HepG2 (cell line): ENCODE results near the gene INO80E. TPM values are rescaled to one million over a fixed set of nuclear protein-coding genes. Genes with fewer than 3 reads are reported as not detected.

ENCODE experiments used
- CHD2 ChIP-seq: IDR thresholded peaks from 2 replicates; pipeline ENCODE4 v1.6.1; 2011; ENCODE audit warnings: low read depth, low read length, improper control_type of control experiment
- GABPB1 ChIP-seq: IDR thresholded peaks from 2 replicates; pipeline ENCODE4 v1.6.1; 2016; ENCODE audit warnings: mild to moderate bottlenecking, missing genetic modification reagents, moderate library complexity, missing compliant biosample characterization
- GPBP1L1 ChIP-seq: sonication (generic); formaldehyde crosslinking; IDR thresholded peaks from 2 replicates; pipeline ENCODE4 v1.5.0; 2020; ENCODE audit warnings: mild to moderate bottlenecking, missing genetic modification reagents
- JUN ChIP-seq: sonication (generic); formaldehyde crosslinking; IDR thresholded peaks from 2 replicates; pipeline ENCODE4 v1.4.0; 2020; ENCODE audit warnings: mild to moderate bottlenecking, missing genetic modification reagents
- MAF1 ChIP-seq: sonication (generic); formaldehyde crosslinking; IDR thresholded peaks from 2 replicates; pipeline ENCODE4 v1.5.0; 2020; ENCODE audit warnings: missing genetic modification reagents, borderline replicate concordance
- MLX ChIP-seq: IDR thresholded peaks from 2 replicates; pipeline ENCODE4 v1.6.1; 2016
- MTA3 ChIP-seq: sonication (generic); formaldehyde crosslinking; IDR thresholded peaks from 2 replicates; pipeline ENCODE4 v1.4.0; 2020; ENCODE audit warnings: missing genetic modification reagents
- NFIC ChIP-seq: IDR thresholded peaks from 2 replicates; pipeline ENCODE4 v1.6.1; 2012; ENCODE audit warnings: mild to moderate bottlenecking, low read length, inconsistent platforms
- NPAS2 ChIP-seq: sonication (generic); formaldehyde crosslinking; IDR thresholded peaks from 2 replicates; pipeline ENCODE4 v1.8.0; 2022; ENCODE audit warnings: mild to moderate bottlenecking, missing genetic modification reagents, borderline replicate concordance
- NR1H2 ChIP-seq: sonication (generic); formaldehyde crosslinking; IDR thresholded peaks from 2 replicates; pipeline ENCODE4 v1.8.1; 2022; ENCODE audit warnings: low read depth, missing genetic modification reagents, borderline replicate concordance
- PAXIP1 ChIP-seq: sonication (generic); formaldehyde crosslinking; conservative IDR thresholded peaks from 2 replicates; pipeline ENCODE4 v1.4.0; 2020; ENCODE audit warnings: mild to moderate bottlenecking, missing genetic modification reagents, moderate library complexity
- PHF8 ChIP-seq: sonication (generic); formaldehyde crosslinking; IDR thresholded peaks from 2 replicates; pipeline ENCODE4 v1.5.0; 2020; ENCODE audit warnings: missing genetic modification reagents
- PLRG1 ChIP-seq: fragments of 450-650 bp; conservative IDR thresholded peaks from 2 replicates; pipeline ENCODE4 v1.6.1; 2016
- SAFB2 ChIP-seq: sonication (generic); formaldehyde crosslinking; IDR thresholded peaks from 2 replicates; pipeline ENCODE4 v1.5.1; 2020; ENCODE audit warnings: missing genetic modification reagents, low read depth, mild to moderate bottlenecking, borderline replicate concordance
- SIN3B ChIP-seq: fragments of 150-350 bp; IDR thresholded peaks from 2 replicates; pipeline ENCODE4 v1.6.1; 2014; ENCODE audit warnings: low read length
- SNAPC2 ChIP-seq: sonication (generic); formaldehyde crosslinking; IDR thresholded peaks from 2 replicates; pipeline ENCODE4 v1.8.1; 2022; ENCODE audit warnings: mild to moderate bottlenecking, missing genetic modification reagents
- SOX6 ChIP-seq, 2 experiments: fragments of 450-650 bp in 1 of 2; sonication (generic) in 1 of 2; formaldehyde crosslinking in 1 of 2; IDR thresholded peaks; 2 replicates each; pipeline versions ENCODE4 v1.4.0 to v1.6.1; 2017 to 2020; ENCODE audit warnings: antibody characterized with exemption in 1 of 2, mild to moderate bottlenecking in 1 of 2, missing genetic modification reagents in 1 of 2
- TGIF2 ChIP-seq: IDR thresholded peaks from 2 replicates; pipeline ENCODE4 v1.6.1; 2016; ENCODE audit warnings: control low read depth, missing compliant biosample characterization
- WIZ ChIP-seq: sonication (generic); formaldehyde crosslinking; IDR thresholded peaks from 2 replicates; pipeline ENCODE4 v1.5.1; 2020; ENCODE audit warnings: mild to moderate bottlenecking, missing genetic modification reagents
- ZNF280B ChIP-seq: sonication (generic); formaldehyde crosslinking; IDR thresholded peaks from 2 replicates; pipeline ENCODE4 v1.5.0; 2020; ENCODE audit warnings: missing genetic modification reagents, mild to moderate bottlenecking, borderline replicate concordance
- ZNF335 ChIP-seq: sonication (generic); formaldehyde crosslinking; IDR thresholded peaks from 2 replicates; pipeline ENCODE4 v1.4.0; 2020; ENCODE audit warnings: missing genetic modification reagents
- ZNF607 ChIP-seq: sonication (generic); formaldehyde crosslinking; IDR thresholded peaks from 2 replicates; pipeline ENCODE4 v1.5.1; 2020; ENCODE audit warnings: missing genetic modification reagents, mild to moderate bottlenecking, borderline replicate concordance
- ZNF615 ChIP-seq: sonication (generic); formaldehyde crosslinking; IDR thresholded peaks from 2 replicates; pipeline ENCODE4 v1.5.0; 2020; ENCODE audit warnings: mild to moderate bottlenecking, missing genetic modification reagents, borderline replicate concordance
- polyA plus RNA-seq, 8 experiments: library from polyadenylated mRNA; depleted of rRNA in 3 of 8; stranded (reverse) in 7 of 8; unstranded in 1 of 8; fragments of >200 nt; fragmentation: Illumina TruSeq in 4 of 8; extraction: Trizol in 4 of 8; gene quantifications; 2 replicates each; pipeline versions ENCODE4 v1.2.1 to v1.2.3, GENCODE V29; 2011 to 2016; ENCODE audit warnings: low read depth in 4 of 8, missing spikeins in 1 of 8, mixed read lengths in 1 of 8; ENCODE audit not compliant: insufficient read depth in 1 of 8
- total RNA-seq, 5 experiments: library from RNA; depleted of rRNA; stranded (reverse); fragments of >200 nt; fragmentation: Illumina TruSeq; extraction: Trizol; gene quantifications; 2 replicates each; pipeline ENCODE4 v1.2.3, GENCODE V29; 2016; ENCODE audit warnings: low read depth in 1 of 5

The INO80E gene
- total and polyA plus RNA-seq, 2 of the 13 experiments (the other 11 are each of a cell fraction or from before 2014, with no cell fraction given) = 25.8 to 45.6 TPM

GRCh38 chr16:29973384-29974246 lies 22.4 kb upstream of the INO80E start, which contains the start of gene TAOK2 (continued):
- peak; percentile 79 for TF ChIP-seq TGIF2 (CRISPR knock-in tag)
- TF ChIP-seq NFIC = no peak
- no peak for TF ChIP-seq ZNF615 (CRISPR knock-in tag)
- no peak for TF ChIP-seq WIZ (CRISPR knock-in tag)
- TF ChIP-seq JUN = peak; percentile 60; the same call in 1 of the 2 replicates
- no peak for TF ChIP-seq GPBP1L1 (CRISPR knock-in tag)
- TF ChIP-seq MTA3 = no peak
- peak; percentile 59; the same call in 1 of the 2 replicates for TF ChIP-seq ZNF335
- TF ChIP-seq PHF8 (CRISPR knock-in tag) = peak; percentile 91
- no peak for TF ChIP-seq NR1H2 (CRISPR knock-in tag)
- peak; percentile 90; the same call in 1 of the 2 replicates for TF ChIP-seq ZNF607 (CRISPR knock-in tag)
- TF ChIP-seq SOX6 (IDR thresholded peaks at IDR 0.05) = no peak
- TF ChIP-seq SOX6 (CRISPR knock-in tag; IDR thresholded peaks at IDR 0.05) = peak; percentile 73
- TF ChIP-seq PLRG1 = no peak
- peak; percentile 78 for TF ChIP-seq SAFB2 (CRISPR knock-in tag)
- 0 out of 2 replicates have a peak, but pooled peaks have one; percentile 6 for TF ChIP-seq SIN3B
- TF ChIP-seq CHD2 = 0 out of 2 replicates have a peak, but pooled peaks have one; percentile 6
- peak; percentile 79 for TF ChIP-seq PAXIP1 (CRISPR knock-in tag)
- no peak for TF ChIP-seq MAF1 (CRISPR knock-in tag)
- peak; percentile 86 for TF ChIP-seq GABPB1 (CRISPR knock-in tag)
- TF ChIP-seq MLX = peak; percentile 75
- TF ChIP-seq ZNF280B (CRISPR knock-in tag) = peak; percentile 80
- no peak for TF ChIP-seq NPAS2 (CRISPR knock-in tag)
- TF ChIP-seq SNAPC2 (CRISPR knock-in tag) = peak; percentile 28
